ENCODE data around the gene MAGEA1.

- no peak for TF ChIP-seq CTCF (IDR thresholded peaks at IDR 0.05; ENCODE audit: low read depth, low read length, poor library complexity, severe bottlenecking)
- TF ChIP-seq EZH2phosphoT487 (IDR thresholded peaks at IDR 0.05; ENCODE audit: borderline replicate concordance, low read length), result no peak
Measured at GRCh38 chrX:153157450-153157849, 21.6 kb upstream of the MAGEA1 start.
